NCI-H82 treated with DMSO at 0.1 percent for 48 hours (cell line): ENCODE measurements around the gene PDLIM5.
"Not testable (repeated sequence)": the region's sequence is repeated elsewhere in the genome, so short reads cannot be mapped to it uniquely, and the experiment has no call there.

Source experiments
- DNase-seq: peaks from one replicate; lab custom pipeline; 2025; ENCODE audit not compliant: unreplicated experiment; lab: John Stamatoyannopoulos, UW

Gene PDLIM5, protein sequence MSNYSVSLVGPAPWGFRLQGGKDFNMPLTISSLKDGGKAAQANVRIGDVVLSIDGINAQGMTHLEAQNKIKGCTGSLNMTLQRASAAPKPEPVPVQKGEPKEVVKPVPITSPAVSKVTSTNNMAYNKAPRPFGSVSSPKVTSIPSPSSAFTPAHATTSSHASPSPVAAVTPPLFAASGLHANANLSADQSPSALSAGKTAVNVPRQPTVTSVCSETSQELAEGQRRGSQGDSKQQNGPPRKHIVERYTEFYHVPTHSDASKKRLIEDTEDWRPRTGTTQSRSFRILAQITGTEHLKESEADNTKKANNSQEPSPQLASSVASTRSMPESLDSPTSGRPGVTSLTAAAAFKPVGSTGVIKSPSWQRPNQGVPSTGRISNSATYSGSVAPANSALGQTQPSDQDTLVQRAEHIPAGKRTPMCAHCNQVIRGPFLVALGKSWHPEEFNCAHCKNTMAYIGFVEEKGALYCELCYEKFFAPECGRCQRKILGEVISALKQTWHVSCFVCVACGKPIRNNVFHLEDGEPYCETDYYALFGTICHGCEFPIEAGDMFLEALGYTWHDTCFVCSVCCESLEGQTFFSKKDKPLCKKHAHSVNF

DNA sequence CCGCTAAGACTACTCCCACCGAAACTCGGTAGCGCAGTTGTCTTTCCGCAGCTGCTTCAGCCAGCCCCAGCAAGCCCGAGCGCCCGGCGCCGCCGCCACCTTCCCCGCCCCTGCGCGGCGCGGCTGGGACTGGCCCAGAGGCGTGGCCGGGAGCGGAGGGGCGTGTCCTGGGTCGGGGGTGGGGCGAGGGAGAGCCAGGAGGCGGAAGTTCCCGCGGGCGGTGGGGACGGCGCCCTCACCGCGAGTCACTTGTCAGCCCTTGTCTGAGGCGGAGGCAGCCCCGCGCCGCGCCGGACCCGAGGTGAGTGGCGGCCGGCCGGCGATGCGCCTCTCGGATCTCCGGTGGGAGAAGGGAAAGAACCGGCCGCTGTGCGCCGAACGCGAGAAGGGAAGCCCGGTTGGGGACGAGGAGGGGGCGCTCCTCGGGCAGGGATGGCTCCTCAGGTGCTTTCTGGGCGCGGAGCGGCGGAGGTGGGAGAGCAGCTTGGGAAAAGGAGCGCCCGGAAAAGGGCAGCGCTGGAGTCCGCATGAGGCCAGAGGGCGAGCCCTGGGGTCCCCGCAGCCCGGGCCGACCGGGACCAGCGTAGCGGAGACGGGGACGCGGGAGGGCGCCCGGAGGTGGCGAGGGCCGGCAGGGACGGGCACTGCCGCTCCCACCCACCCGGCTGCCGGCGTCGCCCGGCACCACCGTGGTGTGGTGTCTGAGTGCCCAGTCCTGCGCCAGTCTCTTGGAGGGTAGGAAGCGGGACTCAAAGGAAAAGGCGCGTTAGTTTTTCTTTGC, at the start of gene PDLIM5:
Gene PDLIM5, plus strand, starts transcription at position 248 of the 781 bp plus-strand sequence. CDS start 3,347 bp downstream, outside the sequence.
- peak; percentile 51 for DNase-seq

DNA sequence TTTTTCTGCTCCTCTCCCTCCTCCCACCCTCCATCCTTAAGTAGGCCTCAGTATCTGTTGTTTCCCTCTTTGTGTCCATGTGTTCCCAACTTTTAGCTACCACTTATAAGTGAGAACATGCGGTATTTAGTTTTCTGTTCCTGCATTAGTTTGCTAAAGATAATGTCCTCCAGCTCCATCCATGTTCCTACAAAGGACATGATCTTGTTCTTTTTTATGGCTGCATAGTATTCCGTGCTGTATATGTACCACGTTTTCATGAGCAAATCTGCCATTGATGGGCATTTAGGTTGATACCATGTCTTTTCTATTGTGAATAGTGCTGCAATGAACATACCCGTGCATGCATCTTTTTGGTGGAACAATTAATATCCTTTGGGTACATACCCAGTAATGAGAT, 49.3 kb upstream of the PDLIM5 start:
- DNase-seq: not testable (repeated sequence)

DNA sequence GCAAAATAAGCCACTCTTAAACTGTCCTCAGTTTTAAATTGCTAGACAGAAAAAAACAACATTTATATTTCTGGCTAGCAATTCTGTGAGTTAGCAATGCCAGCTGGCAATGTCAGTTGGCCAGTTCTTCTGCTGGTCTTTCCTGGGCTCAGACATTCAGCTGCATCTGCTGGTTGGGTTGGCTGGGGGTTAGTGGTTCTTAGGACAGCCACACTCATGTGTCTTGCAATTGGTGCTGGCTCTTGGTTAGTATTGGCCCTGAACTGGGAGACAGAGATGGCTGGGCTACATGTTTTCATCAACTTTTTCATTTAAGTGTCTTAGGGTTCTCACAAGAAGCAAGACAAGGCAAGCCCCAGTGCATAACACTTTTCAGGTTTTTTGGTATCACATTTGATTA, 48.0 kb upstream of the PDLIM5 start:
- DNase-seq: no peak

DNA sequence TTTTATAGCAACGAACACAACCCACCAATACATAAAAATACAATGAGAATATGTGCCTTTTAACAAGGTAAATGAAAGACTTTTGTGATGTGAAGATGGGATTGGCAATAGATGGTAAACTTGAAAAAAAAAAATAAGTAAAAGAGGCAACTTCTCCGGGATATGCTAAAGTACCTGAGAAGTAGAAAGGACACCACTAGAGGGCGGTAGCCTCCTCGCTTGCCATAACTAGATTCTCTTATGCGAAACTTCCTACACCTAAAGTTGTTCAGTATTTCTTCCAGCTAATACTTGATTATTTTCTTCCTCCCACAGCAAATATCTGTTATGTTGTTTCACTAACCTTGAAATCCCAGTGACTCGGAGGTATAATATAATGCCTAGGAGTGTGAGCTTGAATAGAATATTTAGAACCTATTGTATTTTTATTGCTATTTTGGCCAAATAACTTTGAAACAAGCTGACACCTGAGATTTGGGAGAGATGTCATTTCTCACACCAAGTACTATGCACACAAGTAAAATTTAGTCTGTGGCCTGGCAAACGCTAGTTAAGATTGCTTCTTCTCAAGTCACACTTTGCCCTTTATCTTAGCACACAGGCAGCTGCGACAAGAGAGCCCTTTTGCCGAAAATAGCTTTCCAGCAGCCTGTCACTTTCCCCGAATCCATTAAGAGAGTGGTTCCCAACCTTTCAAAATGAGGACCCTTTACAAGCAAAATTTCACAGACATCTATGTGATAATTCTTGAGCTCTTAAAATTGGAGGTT, 44.9 kb upstream of the PDLIM5 start:
- DNase-seq: peak; percentile 68

- no peak for DNase-seq
Observed at GRCh38 chr4:94407846-94408245, 43.9 kb upstream of the PDLIM5 start.

- no peak for DNase-seq
Observed at GRCh38 chr4:94408549-94409374, 43.0 kb upstream of the PDLIM5 start.

- DNase-seq: no peak
Observed at GRCh38 chr4:94409375-94409679, 42.4 kb upstream of the PDLIM5 start.

DNA sequence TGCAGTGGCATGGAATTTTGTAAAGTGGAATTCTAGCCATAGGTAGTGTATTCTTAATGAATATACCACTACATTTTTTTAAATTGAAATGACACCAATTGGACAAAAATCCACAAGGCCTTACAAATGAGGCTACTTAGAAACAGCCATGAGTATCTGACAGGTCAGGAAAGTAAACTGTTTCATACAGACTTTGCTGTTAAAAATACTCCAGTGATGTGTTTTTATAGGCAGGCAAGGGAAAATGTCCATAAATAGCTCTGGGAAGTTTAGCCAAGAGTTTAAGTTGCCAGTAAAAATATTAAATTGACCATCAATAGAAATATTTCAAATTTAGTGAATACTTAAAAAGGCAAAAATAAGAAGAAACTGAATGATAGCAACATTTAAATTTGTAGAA, 41.8 kb upstream of the PDLIM5 start:
- no peak for DNase-seq

DNA sequence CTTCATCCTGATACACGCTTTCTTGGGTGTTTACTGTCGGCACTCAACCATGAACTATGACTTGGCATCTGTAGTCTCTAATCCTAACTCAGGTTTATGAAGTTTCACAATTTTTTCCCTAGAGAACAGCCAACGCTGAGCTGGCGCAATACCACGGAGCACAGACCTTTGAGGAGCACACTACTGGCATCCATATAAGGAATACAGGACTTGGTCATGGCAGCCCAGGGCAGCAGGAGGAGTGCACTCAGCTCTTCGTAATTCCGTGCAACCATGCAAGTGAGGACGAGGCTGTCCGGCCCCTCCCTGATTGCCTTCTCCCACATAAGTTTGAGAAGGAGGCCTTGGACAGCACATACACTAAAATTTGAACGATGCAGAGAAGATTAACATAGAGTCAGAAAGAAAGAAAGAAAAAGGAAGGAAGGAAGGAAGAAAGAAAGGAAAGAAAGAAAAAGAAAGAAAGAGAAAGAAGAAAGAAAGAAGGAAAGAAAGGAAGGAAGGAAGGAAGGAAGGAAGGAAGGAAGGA, 41.0 kb upstream of the PDLIM5 start:
- no peak for DNase-seq

DNA sequence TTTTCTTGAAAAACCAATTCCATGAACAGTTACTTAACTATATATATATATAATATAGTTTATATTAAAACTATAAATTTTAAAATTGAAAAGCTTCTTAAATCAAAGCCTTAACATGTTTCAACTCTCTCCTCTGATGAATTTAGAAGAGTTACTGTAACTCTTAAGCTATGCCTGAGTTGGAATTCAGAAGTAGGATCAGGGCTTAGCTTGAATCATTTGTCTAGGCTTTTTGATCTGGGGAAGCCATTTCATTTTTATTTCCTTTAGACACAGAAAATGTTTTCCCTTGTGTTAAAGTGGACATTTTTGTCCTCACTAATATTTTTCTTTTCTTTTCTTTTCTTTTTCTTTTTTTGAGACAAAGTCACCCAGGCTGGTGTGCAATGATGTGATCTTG, 40.4 kb upstream of the PDLIM5 start:
- no peak for DNase-seq

DNA sequence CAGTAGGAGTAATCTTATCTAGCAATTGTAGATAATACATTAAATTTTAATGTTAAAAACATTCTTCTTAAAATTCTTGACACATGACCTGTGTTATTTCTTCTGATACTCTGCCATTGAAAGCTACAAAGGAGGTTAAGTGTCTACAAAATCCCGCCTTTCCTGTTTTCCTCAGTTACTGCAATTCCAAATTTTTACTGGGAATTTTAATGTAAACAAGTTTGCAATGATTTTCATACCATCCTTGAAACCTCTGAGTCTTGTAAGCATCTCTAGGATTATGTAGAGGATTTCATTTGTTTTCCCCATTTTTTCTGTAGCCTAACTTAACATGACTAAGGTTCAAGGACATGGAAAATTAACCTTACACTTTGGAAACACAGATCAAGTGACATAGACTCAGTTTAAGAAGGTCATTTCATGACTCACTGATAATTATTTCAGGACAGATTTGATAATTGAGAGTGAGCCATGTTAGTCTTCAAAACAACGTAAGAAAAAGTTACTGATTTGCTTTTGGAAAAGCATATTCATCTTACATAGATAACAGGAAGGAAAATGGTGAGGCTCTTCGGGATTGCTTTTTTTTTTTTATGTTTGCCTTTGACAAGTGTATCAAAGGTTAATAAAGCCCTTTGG, 39.6 kb upstream of the PDLIM5 start:
- DNase-seq: no peak

GRCh38 chr4:94412658-94413038, 39.1 kb upstream of the PDLIM5 start:
- no peak for DNase-seq

- no peak for DNase-seq
Observed at GRCh38 chr4:94413085-94413840, 38.5 kb upstream of the PDLIM5 start.

DNA sequence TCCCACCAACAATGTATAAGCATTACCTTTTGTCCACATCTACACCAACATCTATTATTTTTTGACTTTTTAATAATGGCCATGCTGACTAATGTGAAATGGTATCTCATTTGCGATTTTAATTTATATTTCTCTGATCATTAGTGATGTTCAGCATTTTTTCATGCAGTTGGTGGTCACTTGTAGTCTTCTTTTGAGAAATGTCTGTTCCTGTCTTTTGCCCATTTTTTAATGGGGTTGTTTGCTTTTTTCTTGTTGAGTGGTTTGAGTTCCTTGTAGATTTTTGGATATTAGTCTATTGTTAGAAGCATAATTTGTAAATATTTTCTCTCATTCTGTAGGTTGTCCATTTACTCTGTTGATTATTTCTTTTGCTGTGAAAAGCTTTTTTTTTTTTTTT, 36.8 kb upstream of the PDLIM5 start:
- DNase-seq: no peak

DNA sequence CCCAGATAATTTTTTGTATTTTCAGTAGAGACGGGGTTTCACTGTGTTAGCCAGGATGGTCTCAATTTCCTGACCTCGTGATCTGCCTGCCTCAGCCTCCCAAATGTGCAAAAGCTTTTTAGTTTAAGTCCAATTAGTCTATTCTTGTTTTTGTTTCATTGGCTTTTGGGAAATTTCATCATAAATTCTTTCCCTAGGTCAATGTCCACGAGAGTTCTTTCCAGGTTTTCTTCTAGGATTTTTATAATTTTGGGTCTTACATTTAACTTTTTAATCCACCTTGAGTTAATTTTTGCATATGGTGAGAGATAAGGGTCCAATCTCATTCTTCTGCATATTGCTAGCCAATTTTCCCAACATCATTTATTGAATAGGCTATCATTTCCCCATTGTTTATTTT, 36.3 kb upstream of the PDLIM5 start:
- no peak for DNase-seq

GRCh38 chr4:94416335-94416734, 35.4 kb upstream of the PDLIM5 start:
- no peak for DNase-seq

GRCh38 chr4:94416981-94417380, 34.8 kb upstream of the PDLIM5 start:
- no peak for DNase-seq

DNA sequence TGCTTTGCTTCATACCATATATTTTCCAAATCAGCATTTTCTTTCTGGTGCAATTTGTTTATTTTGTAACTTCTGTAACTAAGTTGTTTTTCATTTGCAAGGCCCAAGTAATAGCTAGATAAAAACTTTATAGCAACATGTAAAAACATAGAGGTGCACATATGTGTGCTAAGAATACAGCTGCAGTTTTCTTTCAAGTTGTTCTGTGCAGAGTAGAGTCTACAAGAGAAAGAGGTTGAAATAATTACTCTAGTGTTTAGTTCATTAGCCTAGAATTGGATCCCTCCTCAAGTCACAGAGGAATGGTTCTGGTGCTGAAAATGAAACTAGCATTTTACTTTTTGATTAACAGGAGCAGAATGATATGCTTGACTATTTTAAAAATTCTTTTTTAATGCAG, 32.2 kb upstream of the PDLIM5 start:
- DNase-seq: no peak

DNA sequence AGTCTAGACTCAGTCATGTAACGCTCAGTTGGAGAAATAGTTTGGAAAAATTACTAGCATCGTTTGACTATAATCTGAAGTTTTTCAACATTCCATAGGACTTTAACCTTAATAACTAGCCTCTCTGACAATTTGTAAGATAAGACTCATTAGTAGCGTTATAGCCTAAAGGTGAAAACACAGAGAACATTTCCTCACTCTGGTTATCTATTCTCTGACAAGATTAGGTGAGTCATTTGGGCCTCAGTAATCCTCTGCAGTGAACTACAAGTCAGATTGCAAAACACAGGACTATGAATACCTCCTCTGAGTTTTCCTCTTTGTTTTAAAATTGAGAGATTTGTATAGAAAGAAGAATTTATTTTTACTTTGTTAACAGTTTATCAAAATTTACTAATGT, 31.8 kb upstream of the PDLIM5 start:
- DNase-seq: peak; percentile 11
